Stomach (tissue), 9 donors: ENCODE results near the gene PRSS8. TPM values are rescaled to one million over a fixed set of nuclear protein-coding genes. Genes with fewer than 3 reads are reported as not detected.

Source experiments
- DNase-seq, 2 donors: peaks; one replicate each; pipeline versions ENCODE4 v3.0.0 to v3.0.0-alpha.2; 2013 to 2019
- H3K27ac ChIP-seq, 5 donors: fragments of 200-600 bp in 4 of 5; sonication (generic) in 4 of 5; one replicate each; pipeline ENCODE4 v1.5.1; 2013 to 2019; ENCODE audit warnings: mild to moderate bottlenecking in 1 of 5, moderate library complexity in 1 of 5
- H3K27me3 ChIP-seq, 3 donors: fragments of 200-600 bp; sonication (generic); one replicate each; pipeline ENCODE4 v1.5.1; 2017 to 2019; ENCODE audit warnings: mixed run types in 1 of 3
- H3K36me3 ChIP-seq, 4 donors: fragments of 200-600 bp; sonication (generic); 1 replicate in 3 of 4; 2 replicates in 1 of 4; pipeline ENCODE4 v1.5.1; 2016 to 2019
- H3K4me1 ChIP-seq, 4 donors: fragments of 200-600 bp; sonication (generic); one replicate each; pipeline ENCODE4 v1.5.1; 2016 to 2019
- H3K4me3 ChIP-seq, 4 donors: fragments of 200-600 bp; sonication (generic) in 3 of 4; one replicate each; pipeline ENCODE4 v1.5.1; 2016 to 2019; ENCODE audit warnings: mild to moderate bottlenecking in 1 of 4
- H3K9me3 ChIP-seq, 4 donors: fragments of 200-600 bp; sonication (generic); one replicate each; pipeline ENCODE4 v1.5.1; 2016 to 2019
- CTCF ChIP-seq, 7 experiments: fragments of 450-650 bp in 4 of 7; fragments of 200-600 bp in 3 of 7; sonication (generic) in 3 of 7; IDR thresholded peaks; one replicate each; pipeline ENCODE4 v1.5.1; 2016 to 2019; ENCODE audit warnings: antibody characterized with exemption in 7 of 7, control low read depth in 2 of 7, mild to moderate bottlenecking in 1 of 7
- EP300 ChIP-seq: sonication (generic); formaldehyde crosslinking; IDR thresholded peaks from one replicate; pipeline ENCODE4 v1.6.1; 2017; ENCODE audit warnings: antibody characterized with exemption
- POLR2A ChIP-seq, 4 donors: fragments of 450-650 bp; IDR thresholded peaks; one replicate each; pipeline ENCODE4 v1.6.1; 2016; ENCODE audit warnings: antibody characterized with exemption in 4 of 4, control low read depth in 2 of 4, mild to moderate bottlenecking in 1 of 4, moderate library complexity in 1 of 4
- POLR2AphosphoS5 ChIP-seq, 3 donors: sonication (generic); formaldehyde crosslinking; IDR thresholded peaks; one replicate each; pipeline ENCODE4 v1.6.1; 2016; ENCODE audit warnings: antibody characterized with exemption in 3 of 3
- WGBS, 5 donors: extraction: QIAGEN DNeasy Blood & Tissue Kit in 3 of 5; methylation state at CpG; one replicate each; pipeline versions ENCODE4 v1.1.5 to v1.1.7; 2013 to 2018; 5-methylcytosine and 5-hydroxymethylcytosine counted together
- intact Hi-C: fragments of 100-400 bp; cut with DNase I; formaldehyde crosslinking; loops from one replicate; pipeline ENCODE4 v1.15.1; 2023; ENCODE audit warnings: low total_unique reads
- polyA plus RNA-seq, 3 donors: library from polyadenylated mRNA; stranded (reverse); fragments of 200-250 nt; gene quantifications; one replicate each; pipeline ENCODE4 v1.2.3, GENCODE V29; 2013
- total RNA-seq, 5 donors: library from RNA; depleted of rRNA; stranded (reverse); fragments of >200 nt; gene quantifications; one replicate each; pipeline versions ENCODE4 v1.1.0 to v1.2.3, GENCODE V29; 2014 to 2016
- donor health status: healthy with polysubstance abuse.
- donor health status: Bipolar disorder and iron deficiency.
- donor health status: healthy.

Gene PRSS8
- total and polyA plus RNA-seq, 8 donors = 5.8 to 176 (median 93.0) TPM

GRCh38 chr16:31092330-31092729 lies 43.2 kb downstream of the PRSS8 start:
- 94 to 99% (median 96%) methylated on average over 5 of the region's 5 CpGs for WGBS, 5 donors
- DNase-seq = no peak
- peaks cover 6 to 44% (median 35%) of the 10 kb centered on the region in 4 donors for H3K36me3 ChIP-seq
- intact Hi-C loops = no loop called here
- no peak overlapping the region for H3K4me3 ChIP-seq
- H3K9me3 ChIP-seq = no peaks in the 10 kb centered on the region
- H3K4me1 ChIP-seq = peaks cover 13 to 38% (median 27%) of the 10 kb centered on the region in 4 donors
- no peak for TF ChIP-seq POLR2A (IDR thresholded peaks at IDR 0.05)
- TF ChIP-seq CTCF (IDR thresholded peaks at IDR 0.05) = no peak
- TF ChIP-seq EP300 = no peak
- TF ChIP-seq POLR2AphosphoS5 (IDR thresholded peaks at IDR 0.05) = no peak
- no peaks in the 10 kb centered on the region for H3K27me3 ChIP-seq
- H3K27ac ChIP-seq = peak overlapping the region in 1 of 5 donors; percentile 88

- Histone ChIP-seq H3K36me3 (peaks cover 10 to 62% (median 52%) of the 10 kb centered on the region in 4 donors), H3K9me3 (no peaks in the 10 kb centered on the region), H3K4me1 (peaks cover 13 to 36% (median 24%) of the 10 kb centered on the region in 4 donors), H3K27me3 (no peaks in the 10 kb centered on the region), H3K27ac (no peak overlapping the region), H3K4me3 (no peak overlapping the region)
- TF ChIP-seq POLR2AphosphoS5 (IDR thresholded peaks at IDR 0.05) = no peak
- no peak for TF ChIP-seq EP300
- no peak for TF ChIP-seq CTCF (IDR thresholded peaks at IDR 0.05)
- TF ChIP-seq POLR2A (IDR thresholded peaks at IDR 0.05) = no peak
- no peak for DNase-seq
- 85 to 100% (median 93%) methylated on average over 1 to 2 of the region's 2 CpGs for WGBS, 5 donors
- intact Hi-C loops = no loop called here
Observed at GRCh38 chr16:31090540-31090939, 45.0 kb downstream of the PRSS8 start.

GRCh38 chr16:31089199-31089598 lies 46.3 kb downstream of the PRSS8 start:
- H3K27ac ChIP-seq = no peak overlapping the region
- TF ChIP-seq POLR2A (IDR thresholded peaks at IDR 0.05) (no peak), CTCF (IDR thresholded peaks at IDR 0.05) (no peak), EP300 (no peak), POLR2AphosphoS5 (IDR thresholded peaks at IDR 0.05) (no peak)
- H3K36me3 ChIP-seq = peaks cover 10 to 75% (median 65%) of the 10 kb centered on the region in 4 donors
- no peak overlapping the region for H3K4me3 ChIP-seq
- no peaks in the 10 kb centered on the region for H3K9me3 ChIP-seq
- intact Hi-C loops = no loop called here
- DNase-seq = no peak
- H3K4me1 ChIP-seq = peaks cover 13 to 22% (median 17%) of the 10 kb centered on the region in 4 donors
- 90 to 97% (median 93%) methylated on average over 8 of the region's 8 CpGs for WGBS, 5 donors
- no peaks in the 10 kb centered on the region for H3K27me3 ChIP-seq

- H3K36me3 ChIP-seq = peaks cover 10 to 81% (median 70%) of the 10 kb centered on the region in 4 donors
- H3K27me3 ChIP-seq = no peaks in the 10 kb centered on the region
- H3K4me3 ChIP-seq = no peak within 1 kb of the TSS
- H3K27ac ChIP-seq = no peak within 1 kb of the TSS
- intact Hi-C loops = no loop called here
- peaks cover 7 to 17% (median 12%) of the 10 kb centered on the region in 4 donors for H3K4me1 ChIP-seq
- TF ChIP-seq CTCF (IDR thresholded peaks at IDR 0.05) = no peak
- 71 to 82% (median 77%) methylated on average over 5 to 15 of the region's 15 CpGs for WGBS, 5 donors
- no peak for DNase-seq
- H3K9me3 ChIP-seq = no peaks in the 10 kb centered on the region
Observed at GRCh38 chr16:31088459-31089183, 46.9 kb downstream of the PRSS8 start, which contains the start of gene PRSS53. TSS of gene PRSS53 (minus strand) at chr16:31088943. CDS start at chr16:31088809, 134 bp downstream.
